Activated CD8-positive, alpha-beta memory T cell treated with anti-CD3 and anti-CD28 coated beads for 24 hours (primary cell): ENCODE measurements around the gene AWAT2.
A peak's percentile ranks its signal among the peaks of the same experiment; 100 is the strongest.

Experiments used
- DNase-seq: peaks from one replicate; pipeline ENCODE4 v3.0.0-alpha.2; 2020

AWAT2 gene, protein sequence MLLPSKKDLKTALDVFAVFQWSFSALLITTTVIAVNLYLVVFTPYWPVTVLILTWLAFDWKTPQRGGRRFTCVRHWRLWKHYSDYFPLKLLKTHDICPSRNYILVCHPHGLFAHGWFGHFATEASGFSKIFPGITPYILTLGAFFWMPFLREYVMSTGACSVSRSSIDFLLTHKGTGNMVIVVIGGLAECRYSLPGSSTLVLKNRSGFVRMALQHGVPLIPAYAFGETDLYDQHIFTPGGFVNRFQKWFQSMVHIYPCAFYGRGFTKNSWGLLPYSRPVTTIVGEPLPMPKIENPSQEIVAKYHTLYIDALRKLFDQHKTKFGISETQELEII

DNA sequence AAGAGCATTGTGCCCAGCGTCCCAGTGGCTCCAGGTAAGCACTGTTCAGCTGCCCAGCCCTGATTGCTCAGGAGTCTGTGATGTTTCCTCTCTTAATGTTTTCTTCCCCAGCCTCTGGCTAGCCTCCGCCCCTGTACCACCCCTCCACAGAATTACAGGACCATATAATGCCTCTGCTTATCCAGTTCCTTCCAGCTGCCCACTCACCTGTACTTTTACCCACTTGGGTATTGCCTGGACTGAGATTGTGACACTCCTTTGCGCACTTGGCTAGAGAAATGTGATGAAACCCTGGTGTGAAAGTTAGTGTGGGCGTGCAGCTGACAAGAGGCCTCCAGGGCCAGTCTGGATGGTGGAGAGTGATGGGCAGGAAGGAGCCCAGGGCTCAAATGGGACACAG lies at the start of gene AWAT2:
Gene AWAT2, minus strand, starts transcription at position 14 of the 400 bp plus-strand sequence. Its CDS starts 6 bp downstream, at position 8.
- no peak for DNase-seq

DNA sequence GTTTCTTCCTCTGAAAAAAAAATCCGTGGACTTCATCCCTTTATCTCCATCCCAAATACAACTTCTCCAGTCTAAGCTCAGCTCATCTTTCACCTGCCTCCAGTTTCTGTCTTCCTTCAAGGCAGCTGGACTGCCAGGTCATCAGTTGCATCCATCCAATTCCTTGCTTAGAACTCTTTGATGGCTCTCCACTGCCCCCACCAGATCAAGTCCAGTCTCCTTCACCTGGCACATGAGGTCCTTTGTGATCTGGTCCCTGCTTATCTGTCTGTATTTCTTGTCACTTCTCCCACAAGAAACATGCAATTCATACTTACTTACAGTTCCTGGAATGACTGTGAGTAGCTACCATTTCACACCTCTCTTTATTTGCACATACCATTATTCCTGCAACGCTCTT lies 46.3 kb upstream of the AWAT2 start:
- no peak for DNase-seq

DNA sequence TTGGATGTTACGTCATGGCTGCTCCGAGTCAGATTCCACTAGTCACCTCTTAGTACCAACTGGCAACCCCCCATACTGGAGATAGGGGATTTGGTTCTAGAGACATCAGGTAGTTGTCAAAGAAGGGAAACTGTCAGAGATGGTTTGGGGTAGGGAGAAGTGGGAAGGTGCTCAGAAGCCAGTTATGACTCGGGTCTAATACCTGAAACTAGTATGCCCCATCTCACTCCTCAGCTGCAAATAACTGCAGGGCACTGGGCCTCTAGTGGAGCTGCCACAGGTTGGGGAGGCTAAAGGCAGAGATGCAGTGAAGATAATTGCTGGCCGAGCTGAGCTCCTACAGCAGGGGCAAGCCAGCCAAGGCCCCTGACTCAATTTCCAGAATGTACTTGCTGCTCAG lies 42.5 kb upstream of the AWAT2 start:
- DNase-seq, result no peak

DNA sequence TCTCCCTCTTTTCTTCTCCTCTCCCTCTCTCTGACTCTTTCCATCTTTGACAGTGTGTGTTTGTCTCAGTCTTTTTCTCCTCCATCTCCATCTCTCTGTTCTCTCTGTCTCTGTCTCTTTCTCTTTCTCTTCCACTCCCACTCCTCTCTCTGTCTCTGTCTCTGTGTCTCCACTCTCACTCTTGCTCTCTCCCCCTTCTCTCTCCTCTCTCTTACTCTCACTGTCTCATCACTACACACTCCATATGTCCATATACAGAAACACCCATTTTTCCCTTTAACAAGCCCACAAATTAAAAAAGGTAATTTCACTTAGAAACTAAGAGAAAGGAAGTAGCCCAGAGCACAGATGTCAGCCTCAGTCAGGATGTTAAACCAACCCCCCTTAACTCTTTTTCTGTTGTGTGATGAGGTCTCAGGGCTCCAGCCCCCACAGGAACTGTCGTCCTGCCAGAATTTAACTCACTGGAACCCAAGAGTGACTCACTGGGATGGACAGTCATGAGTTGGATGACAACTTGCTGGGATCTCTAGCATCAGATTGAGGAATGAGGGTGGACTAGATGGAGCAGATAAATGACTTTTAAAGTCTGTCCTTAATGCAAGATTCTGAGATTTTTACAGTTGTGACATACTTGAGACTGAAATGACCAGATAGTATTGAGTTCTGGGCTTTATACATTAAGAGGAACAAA lies 40.0 kb upstream of the AWAT2 start:
- DNase-seq, result no peak

DNA sequence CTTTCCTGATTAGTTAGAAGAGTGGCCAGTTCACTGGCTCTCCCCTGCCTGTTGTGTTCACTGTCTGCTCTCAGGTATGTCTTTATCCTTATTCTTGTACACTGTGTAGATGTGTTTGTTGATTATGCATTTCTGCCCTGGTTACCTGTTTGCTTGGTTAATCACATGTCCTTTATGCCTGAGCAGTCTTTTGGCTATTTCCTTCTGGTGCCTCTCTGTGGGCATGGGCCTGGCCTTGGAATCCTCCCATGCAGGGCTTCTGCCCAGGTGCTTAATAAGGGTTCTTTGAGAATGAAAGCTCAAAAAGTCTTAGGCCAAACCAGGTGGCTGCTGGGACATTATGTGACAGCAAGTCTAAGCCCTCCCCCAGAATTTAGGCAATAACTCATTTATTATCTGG lies 39.0 kb upstream of the AWAT2 start:
- DNase-seq, result no peak

DNA sequence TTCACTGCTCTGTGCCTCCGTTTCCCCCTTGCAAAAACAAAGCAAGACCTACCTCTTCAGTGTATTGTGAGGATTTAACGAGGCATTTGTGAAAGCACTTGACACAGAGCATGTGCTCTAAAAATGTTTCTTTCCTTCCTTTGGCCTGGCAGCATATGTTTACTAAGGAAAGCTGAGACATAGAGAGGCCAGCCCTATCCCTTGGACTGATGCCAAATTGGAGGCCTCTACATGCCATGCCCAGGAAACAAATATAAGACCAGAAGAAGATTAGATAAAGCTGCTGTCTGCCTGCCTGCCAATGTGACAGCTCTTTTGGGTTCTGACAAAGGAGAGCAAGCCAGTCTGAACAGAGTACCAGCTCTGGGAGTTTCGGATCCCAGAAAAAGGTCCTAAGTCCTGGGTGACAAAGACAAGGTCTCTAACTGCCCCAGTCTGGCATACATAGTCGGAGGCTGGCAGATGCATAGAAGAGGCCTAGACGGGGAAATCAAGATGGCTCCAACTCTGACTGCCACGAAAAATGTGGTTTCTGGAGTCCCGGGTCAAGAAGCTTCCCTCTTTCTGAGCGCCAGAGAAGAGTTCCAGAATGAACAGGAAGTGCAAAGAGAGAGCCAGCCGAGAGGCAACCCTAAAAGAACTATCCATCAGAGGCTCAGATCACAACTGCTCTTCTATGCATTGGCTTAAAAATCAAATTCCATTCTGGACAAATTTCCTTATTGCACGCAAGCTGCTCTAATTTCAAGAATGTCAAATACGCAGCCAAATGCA lies 38.3 kb upstream of the AWAT2 start:
- DNase-seq, result no peak

DNA sequence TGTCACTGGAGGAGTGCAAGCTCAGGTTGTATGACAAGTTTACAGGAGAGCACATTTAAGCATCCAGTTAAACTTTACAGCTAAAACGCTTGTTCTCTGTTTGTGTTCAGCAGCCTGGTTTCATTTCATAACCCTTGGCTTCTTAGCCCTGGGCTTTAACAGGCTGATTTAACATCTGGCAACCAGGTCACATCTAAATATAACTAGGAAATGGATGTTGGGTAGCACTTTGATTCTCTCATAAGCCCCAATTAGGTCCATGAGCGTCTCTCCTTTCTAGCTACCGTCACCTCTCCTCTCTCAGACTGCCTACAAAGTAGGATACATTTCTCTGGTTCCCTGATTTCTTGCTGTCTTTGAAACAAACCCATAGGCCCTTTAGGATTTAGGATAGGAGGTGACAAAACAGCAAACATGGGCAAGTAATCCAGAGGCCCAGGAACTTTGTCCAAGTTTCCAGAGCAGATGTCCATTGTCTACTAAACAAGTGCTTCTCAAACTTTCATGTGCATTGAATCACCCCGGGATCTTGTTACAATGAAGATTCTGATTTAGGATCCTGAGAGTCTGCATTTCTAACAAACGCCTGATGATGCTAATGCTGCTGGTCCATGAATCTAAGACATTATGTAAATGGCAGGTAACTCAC lies 35.0 kb upstream of the AWAT2 start:
- DNase-seq, result no peak

DNA sequence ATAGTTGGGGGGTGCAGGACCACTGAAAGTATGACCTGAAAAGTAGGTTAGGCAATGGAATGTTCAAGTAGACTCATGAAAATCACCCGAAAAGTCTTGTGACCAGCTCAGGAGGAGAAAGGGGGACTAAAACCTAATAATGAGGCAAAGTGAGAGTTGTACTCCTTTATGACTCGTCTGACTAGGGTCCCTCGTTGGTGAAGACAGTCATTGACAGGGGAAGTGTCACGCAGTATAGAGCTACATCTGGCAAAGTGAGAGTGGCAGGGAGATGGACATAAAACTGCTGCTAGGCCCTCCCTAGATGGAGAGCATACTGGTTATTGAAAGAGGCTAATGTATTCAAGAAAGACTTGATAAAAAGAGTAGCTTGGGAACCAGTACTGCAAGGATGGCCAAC lies 33.0 kb upstream of the AWAT2 start:
- no peak for DNase-seq

DNA sequence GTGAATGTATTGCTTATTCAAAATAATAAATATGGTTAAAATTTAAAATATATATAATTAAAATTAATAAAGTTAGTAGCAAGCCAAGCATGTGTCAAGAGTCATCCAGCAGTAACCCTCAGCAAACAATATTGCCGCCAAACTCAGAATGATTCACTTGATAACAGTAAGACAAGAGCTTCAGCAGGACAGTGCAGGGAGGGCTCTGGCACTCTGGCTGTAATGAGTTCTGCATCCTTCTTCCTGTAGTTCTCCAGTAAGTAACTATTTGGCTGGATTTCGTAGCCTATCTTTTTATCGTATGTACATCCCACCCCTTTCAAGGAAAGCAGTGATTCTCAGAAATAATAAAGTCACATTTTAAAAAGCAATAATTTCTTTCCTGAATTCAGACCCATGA lies 30.1 kb upstream of the AWAT2 start:
- no peak for DNase-seq

DNA sequence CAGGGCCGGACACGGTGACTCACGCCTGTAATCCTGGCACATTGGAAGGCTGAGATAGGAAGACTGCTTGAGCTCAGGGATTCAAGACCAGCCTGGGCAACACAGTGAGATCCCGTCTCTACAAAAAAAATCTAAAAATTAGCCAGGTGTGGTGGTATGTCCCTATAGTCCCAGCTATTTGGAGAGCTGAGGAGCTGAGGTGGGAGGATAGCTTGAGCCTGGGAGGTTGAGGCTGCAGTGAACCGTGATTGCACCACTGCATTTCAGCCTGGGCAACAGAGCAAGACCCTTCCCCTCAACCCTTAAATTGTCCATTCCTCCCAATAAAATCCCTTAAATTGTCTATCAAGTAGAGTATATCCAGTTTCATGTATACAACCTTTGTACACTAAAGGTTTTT lies 29.6 kb upstream of the AWAT2 start:
- DNase-seq, result no peak

DNA sequence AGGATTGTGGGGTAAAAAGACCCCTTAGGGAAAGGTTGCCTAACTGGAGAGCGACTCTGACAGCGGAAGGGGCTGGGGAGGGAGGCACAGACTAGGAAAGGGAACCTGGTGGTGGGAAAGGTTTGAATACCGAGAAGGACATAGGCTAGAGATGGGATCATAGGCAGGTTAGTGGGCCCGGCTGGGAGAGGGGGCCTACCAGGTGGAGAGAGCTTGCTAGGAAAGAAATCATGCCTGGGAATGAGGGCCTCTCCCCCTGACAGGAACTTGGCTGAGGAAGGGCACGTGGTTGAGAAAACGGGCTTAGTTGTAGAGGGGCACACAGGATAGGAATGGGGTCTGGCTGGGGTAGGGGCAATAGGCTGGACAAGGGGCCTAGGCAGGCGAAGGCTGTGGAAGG lies 16.9 kb upstream of the AWAT2 start:
- no peak for DNase-seq

DNA sequence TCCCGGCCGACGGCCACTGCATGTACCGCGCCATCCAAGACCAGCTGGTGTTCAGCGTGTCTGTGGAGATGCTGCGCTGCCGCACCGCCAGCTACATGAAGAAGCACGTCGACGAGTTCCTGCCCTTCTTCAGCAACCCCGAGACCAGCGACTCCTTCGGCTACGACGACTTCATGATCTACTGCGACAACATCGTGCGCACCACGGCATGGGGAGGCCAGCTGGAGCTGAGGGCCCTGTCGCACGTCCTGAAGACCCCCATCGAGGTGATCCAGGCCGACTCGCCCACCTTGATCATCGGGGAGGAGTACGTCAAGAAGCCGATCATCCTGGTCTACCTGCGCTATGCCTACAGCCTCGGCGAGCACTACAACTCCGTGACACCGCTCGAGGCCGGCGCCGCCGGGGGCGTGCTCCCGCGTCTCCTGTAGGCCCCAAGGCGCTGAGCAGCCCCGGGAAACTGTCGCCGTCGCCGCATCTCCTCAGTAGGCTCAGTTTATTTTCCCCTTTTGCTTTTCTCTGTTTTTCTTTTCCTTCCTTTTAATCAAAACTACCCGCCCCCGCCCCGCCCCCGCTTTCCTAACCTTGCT lies 13.3 kb upstream of the AWAT2 start:
- DNase-seq, result peak; percentile 30

DNA sequence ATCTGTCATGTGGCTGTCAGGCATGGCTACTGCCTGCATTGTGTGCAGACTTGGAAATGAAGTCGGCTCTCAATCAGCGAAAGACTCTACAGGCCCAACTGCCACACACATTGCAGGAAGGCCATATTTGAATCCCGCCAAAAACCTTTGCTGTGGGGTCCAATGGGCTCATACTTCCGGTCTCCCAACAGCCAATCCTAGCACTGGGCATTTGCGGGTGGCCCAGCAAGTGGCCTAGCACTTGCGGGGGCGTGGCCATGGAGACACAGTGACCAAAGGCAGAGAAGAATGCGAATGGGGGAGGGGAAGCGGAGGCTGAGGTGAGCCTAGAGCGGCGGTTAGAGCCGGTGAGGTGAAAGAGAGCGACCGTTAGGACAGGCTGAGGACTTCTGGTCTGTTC lies 12.3 kb upstream of the AWAT2 start, which contains the start of gene OTUD6A:
Gene OTUD6A, plus strand, starts transcription at position 382 of the 400 bp plus-strand sequence. CDS start 68 bp downstream, outside the sequence.
- DNase-seq, result no peak

DNA sequence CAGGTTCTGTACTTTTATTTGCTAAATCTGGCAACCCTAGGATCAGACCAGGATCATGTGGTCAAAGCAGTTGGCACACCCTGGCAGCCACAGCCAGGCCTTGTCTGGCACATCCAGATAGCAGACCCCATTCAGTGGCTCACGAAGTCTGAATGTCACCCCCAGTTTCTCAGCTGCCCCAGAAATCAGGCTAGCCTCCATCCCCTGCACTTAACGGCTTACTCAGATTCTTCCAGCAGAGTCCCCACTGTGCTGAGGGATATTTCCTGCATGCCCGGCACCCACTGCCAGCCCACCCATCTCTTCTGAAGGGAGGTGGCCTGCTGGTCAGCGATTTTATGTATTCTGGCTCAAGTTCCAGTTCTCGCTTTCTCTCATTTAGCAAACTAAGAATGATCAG lies 4.7 kb upstream of the AWAT2 start:
- DNase-seq, result peak; percentile 24

DNA sequence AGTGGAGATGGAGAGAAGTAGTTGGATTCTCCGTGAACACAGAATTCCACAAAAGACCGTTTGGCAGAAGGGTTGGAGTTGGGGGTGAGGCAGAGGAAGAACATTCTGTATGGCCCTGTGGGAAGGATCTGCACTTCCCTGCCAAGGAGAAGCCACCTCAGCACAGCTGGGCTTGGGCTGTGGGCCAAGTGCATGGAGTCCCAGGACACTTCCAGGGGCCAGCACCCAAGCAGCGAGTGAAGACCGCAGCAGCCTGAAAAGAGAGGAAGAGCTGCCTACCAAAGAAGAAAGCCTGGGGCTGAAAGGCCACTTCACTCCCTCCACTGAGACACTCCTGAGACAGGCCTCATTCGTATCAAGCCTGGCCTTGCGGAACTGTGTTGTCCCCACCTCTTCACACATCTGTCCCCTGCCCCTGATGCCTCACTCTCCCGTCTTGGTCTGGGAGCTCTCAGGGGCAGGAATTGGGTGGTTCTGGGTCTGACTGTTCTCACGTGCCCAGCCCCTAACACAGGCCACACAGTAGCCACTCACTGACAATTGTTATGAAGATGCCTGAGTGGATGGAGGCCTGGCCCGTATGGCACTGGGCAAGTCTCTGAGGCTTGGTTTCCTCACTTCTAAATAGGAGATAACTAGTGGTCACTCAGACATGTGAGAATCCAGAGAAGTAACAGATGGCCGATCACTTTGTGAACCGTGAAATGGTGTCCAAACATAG lies 3.3 kb upstream of the AWAT2 start:
- peak; percentile 37 for DNase-seq

DNA sequence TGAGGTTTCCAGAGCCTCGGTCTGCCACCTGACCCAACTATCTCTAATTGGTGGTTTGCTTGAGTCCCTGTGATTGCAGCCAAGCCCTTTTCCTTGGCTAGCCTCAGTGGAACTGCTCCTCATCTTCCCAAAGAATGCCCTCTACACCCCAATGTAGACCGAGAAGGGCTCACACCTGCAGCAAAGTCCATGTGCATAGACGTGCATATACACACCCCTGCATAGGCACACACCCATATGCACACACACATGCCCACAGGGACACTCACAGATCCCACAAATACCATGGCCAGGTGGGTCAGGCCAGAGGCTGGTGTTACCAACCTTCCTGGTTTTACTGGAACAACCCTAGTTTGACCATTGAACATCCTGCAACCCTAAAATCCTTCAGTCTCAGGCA lies 332 bp downstream of the AWAT2 start:
- no peak for DNase-seq

DNA sequence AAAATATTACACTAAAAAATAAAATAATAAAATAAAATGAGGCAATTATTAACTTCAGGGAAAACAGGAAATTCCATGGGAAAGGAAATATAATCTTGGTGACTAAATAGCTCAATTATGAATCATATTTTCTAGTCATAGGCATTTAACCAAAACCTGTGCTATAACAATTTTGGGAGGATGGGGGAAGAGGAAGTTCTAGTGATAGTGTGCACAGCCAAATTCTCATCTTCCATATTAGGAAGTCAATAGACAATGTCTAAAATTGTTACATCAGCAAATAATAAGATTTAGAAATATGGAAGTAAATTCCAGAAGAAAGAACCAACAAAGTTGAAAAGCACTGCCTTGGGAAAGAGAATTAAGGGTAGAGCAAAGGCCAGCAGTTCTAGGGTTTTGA lies 2.8 kb downstream of the AWAT2 start:
- no peak for DNase-seq

DNA sequence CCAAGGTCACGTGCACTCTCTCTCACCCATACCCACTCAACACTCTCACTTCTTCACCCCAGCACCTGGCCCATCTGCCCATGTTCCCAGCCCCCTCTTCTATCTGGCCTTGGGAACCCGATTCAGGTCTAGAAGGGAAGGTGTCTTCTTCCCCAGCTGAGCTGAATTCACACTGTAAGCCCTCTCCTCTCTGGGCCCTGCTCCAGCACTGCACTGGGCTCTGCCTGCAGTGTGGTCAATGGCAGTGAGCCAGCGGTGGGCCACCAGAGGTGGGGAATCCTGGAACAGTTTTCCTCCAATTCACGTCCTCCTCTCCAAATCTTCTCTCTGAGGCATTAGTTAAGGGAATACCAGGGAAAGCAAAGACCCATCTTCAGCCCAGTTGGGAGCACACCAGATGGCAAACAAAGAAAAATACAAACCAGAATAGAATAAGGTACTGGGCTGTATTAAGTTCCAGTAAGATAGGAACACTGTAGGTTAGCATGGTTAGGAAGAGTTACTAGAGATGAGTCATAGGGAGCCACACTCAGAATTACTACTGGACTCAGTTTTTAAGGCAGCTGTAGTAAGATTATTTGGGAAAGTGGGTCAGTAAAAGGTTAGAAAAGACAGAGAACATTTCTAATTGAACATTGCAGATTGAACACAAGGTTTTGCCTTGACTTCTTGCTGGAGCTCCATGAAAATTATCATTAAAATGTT lies 5.0 kb downstream of the AWAT2 start:
- no peak for DNase-seq

DNA sequence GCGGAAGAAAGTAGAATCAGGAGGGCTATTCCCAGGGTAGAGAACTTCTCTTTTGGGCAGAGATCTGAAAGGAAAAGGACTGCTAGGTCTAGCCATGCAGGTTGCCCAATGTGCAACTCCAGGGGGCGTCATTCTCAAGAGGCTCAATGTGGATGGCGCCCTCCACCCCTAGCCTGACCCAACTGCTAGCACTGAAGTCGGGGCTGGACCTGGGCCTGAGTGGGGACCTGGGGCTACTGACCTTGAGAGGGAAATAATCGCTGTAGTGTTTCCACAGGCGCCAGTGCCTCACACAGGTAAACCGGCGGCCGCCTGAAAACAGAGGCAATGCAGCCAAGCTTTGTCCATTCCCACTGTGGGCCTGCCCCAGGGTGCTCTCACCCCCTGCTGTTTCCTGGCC lies 6.1 kb downstream of the AWAT2 start:
- peak; percentile 17 for DNase-seq

DNA sequence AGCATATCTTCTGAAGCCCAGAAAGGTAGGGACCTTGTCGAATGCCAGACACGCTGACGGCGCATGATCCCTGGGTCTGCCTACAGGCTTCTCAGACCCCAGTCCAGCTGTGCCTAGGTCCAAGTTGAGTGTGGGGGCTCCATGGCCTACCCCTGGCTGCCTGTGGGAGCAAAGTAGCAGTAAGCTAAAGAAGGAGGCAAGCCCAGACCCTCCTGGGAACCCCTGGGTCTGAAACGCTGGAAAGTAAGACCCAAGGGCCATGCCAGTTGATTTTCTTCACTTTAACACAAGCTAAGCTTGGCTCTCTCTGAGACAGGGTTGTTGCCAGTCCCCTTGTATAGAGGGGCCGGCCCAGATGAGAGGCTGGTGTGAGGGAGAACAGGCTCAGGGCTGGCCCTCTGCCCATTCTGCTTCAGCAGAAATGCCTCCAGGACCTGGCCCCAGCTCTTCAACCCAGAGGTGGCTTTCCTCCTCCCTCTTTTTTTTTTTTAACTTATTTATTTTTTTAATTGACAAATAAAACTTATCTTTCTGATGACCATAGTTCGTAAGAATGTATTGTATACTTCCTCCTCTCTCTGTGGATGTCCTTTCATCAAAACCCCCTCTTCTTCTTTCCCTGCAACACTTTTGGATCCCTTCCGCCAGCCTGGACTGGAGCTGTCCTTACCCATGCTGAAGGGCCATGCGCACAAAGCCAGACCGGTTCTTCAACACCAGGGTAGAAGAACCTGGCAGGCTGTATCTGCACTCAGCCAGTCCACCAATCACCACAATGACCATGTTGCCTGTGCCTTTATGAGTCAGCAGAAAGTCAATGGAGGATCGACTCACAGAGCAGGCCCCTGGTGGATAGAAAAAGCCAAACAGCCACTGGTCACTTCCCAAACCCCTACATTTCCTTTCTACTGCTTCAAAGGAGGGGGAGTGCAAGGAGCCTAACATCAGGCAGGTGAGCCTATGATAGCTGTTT lies 7.1 kb downstream of the AWAT2 start:
- DNase-seq, result peak; percentile 28
